ENCODE results near the gene ABTB2.

The ABTB2 gene

DNA sequence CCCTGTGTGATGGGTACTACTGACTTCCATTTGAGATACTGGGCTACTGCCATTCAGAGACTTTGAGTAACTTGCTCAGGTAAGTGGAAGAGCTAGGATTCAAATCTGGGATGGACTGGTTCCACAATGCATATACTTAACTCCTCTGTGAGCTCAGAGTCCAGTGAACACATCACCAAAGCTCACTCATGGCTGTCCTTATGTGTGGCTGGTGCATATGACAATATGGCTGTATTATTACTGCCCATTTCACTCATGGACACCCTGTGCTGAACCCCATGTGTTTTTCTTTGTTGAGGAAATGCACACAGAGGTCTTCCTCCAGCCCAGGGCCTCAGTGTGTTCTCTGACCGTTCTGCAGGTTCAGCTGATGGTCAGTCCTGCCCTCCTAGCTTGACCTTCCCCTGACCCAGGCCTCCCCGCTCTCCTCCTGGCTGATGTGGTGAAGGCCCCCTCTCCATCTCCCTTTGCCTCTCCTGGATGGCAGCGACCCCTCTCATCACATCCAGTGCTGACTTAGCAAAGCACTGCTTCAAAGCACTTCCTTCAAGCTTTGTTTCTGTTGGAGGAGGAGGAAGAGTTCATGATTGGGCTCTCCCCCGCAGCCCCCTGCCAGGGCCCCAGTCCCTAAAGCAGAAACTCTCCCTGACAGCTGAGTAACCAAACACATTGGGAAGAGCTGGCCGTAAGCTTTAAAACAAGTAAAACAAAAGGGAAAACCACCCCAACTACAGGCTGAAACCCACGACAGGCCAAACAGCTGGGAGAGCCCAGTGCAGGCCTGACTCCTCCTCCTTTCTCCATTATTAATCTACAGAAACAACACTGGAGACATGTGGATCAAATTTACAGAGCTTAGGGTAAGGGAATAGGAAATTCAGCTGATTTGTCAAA lies 151.2 kb downstream of the ABTB2 start:
- no peak for DNase-seq

DNA sequence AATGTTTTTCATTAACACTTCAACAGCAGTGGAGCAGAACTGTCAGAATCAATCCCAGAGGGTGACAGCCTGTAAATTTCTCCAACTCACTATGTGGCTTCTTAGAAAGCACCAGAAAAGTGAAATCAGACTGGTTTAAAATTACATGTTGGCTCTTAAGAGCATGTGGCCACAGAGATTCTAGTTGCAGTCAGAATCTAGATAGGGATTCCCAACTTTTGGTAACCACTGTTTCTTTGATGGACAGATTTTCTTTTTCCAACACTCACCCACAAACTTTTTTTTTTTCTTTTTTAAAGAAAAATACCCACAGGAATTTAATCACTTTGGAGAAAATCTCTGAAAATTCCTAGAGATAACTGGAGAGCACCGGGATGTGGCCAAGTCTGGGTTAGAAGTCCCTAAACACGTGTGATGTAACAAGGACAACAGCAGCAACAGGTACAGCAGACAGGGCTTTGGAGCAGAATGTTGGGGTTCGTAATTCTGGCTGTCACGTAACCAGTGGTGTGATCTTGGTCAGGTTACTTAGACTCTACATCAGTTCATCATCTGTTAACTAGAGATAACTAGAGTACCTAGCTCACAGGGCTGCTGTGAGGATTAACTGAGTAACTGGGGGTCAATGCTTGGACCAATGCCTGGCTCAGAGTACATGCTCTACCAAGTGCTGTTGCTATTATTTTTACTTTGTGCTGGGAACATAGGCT lies 152.3 kb downstream of the ABTB2 start:
- DNase-seq = no peak

DNA sequence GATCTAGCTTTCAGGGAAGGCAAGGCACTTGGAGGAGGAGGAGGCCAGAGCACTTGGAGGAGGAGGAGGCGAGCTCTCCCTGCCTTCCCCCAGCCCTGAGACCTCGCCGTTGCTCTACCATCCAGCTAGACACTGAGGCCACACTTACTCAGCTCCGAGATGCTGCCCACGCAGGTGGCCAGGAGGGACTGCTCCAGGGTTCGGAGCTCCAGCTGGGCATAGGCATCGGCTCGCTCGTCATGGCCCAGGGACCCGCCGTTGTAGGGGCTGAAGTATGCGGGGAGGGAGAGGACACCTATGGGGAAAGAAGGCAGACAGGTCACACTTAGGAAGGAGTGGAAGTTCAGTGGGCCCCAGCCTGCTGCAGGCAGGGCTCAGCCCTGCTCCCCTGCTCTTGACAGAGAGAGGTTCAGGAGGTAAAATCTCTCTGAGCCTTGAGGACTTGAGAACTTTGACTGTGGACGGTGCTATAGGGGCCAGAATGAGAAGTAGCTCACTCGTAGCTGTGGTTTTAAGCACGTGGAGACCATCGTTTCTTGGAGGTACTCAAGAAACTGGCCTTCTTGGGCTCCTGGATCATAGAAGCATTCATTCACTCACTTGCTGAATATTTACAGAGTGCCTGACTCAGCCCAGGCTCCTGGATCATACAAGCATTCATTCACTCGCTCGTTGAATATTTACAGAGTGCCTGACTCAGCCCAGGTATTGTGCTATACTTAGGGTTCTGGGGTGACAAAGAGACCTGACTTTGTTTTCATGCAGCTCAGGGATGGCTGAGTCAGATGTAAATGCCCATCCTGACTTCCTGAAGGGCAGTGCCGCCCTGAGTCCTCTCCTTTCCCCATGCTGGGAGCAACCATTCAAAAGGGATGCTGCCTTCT lies 153.2 kb downstream of the ABTB2 start:
- DNase-seq = no peak

DNA sequence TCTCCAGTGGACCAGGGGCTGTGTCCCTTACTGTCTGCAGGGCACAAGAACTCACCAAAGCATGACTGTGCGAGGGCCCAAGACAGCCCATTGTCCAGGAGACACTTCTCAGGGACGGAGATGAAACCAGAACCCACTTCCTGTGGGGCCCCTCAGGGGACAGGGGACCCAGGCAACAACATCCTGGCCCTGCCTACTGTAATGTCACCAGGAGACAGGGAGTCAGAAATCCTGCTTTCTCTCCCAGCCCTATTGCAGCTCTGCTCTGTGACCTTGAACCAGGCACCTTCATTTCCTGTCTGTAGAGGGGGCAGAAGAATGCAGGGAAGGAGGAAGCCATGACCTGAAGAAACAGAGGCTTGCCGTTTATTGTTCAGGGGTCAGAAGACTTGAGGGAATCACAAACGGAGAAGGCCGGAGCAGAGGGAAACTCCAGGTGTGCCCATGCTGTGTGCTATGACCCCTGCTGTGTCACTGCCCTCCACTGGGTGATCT lies 154.4 kb downstream of the ABTB2 start:
- no peak for DNase-seq

DNA sequence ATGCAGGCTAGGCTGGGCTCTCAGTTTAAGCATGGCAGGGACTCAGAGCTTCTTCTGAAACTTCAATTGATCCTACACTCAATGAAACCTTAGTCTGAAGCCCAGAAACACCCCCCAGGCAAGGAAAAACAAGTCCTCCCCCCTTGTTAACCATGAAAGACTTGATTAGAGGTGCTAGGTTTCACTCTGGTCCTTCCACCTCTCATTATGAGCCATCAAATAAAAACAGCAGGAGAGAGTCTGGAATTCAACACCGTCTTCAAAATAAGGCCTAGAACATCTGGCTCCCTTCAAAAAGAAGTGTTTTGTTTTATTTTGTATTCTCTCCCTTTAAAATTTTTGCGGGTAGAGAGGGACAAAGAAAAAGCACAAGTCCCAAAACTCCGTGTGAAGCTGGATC lies 156.7 kb downstream of the ABTB2 start:
- no peak for DNase-seq

DNA sequence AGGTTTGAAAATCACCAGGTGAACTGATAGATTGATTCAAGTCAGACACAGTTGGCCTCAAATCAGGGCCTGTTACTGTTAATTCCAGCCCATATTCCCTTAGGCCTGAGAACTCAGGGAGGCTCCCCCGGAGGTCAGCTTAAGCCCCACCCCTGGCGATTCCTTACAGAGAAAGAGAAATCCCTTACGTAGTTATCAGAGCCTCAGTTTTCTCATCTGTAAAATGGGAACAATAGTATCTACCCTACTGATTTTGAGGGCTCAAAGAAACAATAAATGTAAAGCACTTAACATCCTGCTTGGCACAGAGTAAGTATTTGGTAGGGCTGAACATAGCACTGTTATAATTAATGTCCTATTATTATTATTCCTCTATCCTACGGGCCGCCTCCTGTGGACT lies 158.3 kb downstream of the ABTB2 start:
- DNase-seq = no peak

DNA sequence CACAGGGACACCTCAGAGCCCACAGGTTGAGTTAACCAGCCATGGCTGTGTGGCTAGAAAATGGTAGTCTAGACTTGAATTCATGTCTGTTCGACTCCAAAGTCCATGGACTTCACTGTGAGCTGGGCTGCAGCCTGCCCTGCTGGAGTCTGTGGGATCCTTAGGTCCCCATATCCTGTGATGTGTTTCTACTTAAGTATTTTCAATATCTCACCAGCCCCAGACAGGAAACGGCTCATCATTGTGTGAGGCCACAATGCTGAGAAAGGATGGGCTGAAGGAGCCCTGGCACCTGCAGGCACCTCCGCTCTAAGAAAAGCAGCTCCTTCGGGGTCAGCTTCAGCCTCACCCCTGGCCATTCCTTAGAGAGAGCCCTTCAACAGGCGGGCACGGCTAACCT lies 159.3 kb downstream of the ABTB2 start:
- DNase-seq = no peak

DNA sequence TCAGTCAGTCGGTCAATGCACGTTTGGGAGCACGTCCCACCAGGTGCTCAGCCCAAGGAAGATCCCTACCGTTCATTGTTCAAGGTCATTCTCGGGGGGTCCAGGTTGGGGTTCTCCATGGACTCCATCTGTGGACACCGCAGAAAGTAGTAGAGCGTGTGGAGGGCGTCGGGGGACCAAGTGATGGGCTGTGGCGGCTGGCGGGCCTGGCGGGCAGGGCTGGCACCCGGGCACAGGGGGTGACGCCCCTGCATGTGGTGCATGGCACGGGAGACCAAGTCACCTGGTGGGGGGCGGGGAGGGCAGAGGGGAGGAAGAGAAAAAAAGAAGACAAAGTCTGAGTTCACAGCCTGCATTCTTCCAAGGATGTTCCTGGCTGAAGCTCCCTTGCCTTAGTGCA lies 160.6 kb downstream of the ABTB2 start:
- DNase-seq = no peak

DNA sequence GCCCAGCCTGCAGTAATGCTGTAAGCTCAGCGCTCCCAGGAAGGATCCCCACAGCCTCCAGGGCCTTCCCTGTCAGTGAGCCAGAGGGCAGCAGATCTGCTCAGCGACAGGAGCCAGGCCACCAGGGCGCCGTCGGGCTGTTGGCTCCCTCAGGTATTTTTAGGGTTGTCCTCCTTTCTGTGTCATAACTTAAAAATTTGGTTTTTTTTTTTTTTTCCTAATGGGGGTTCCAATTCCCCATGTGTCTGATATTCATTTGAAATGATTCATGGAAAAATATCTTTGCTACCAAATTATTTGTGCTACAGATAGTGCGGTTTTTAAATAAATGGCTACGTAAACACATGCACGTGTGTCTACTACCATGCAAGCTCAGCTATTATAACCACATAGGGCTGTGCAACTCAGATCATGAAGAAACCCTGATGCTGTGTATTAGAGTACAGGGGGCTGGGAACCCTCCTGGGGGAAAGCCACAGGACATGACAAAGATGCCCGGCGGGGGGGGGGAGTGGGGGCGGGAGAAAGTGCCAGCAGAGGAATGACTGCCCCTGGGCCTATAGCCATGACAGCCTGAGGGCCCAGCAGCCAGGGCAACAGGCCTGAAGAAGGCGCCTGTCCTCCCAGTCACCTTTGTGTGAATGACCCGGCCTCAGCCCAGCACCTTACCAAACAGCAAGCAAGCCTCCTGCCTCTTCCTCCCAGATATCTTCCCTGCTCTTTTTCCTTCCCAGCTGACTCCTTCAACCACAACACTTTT lies 163.1 kb downstream of the ABTB2 start:
- no peak for DNase-seq

DNA sequence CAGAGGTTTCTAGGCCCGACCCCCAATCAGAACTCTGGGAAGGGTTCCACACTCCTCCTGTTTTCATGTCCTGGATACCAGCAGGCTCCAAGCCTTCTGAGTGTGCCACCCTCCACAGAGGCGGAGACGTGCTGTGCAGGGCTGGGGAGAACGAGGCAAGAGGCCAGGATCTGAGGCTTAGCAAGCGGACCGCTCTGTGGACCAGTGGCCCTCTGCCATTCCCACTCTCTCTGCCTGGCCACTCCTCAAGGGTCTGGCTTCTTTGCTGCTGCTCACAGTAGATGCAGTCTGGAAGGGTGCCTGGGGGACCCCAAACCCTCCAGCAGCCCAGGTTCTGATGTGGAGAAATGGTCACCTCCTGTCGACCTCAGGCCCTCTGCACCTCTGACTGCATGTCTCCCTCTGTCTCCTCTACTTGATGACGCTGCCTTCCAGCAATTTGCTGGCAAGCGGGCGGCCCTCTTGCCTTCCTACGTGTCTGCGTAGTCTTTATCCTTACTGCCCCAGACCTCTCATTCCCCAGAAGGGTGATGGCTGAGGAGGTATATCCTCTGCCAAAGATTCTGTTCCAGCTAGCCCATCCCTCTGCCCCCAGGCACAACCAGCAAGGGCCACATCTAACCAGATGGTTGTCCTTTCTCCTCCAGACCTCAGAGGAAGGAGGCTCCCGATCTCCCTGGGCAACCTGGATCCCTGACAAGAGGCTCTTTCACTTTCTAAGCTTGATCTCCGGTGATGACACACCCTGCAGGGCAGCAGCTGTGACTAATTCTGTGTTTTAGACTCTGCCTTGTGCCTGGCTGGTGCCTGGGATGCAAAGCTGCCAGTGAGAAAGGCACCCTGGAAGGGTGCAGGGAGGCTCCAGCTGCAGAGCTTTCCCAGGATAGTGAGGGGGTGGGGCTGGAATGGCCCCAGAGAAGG lies 165.1 kb downstream of the ABTB2 start:
- DNase-seq = peak; percentile 67

DNA sequence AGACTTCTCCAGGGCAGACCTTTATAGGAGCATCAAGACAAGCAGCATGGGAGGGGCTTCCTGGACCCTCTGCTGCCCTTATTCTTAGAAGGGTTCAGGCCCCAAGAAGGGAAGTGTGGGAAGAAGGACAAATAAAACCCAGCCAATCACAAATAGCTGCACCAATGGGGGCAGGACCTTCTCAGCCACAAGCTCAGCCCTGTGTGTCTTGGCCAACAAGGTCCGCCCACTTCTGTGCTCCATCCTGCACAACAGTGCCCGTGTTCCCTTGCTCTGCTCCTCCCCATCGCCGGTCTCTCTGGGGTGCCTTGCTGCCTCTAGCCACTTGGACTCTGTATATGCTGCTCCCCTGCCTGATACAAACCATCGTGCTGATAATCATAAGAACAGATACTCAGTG lies 166.2 kb downstream of the ABTB2 start:
- DNase-seq = no peak

DNA sequence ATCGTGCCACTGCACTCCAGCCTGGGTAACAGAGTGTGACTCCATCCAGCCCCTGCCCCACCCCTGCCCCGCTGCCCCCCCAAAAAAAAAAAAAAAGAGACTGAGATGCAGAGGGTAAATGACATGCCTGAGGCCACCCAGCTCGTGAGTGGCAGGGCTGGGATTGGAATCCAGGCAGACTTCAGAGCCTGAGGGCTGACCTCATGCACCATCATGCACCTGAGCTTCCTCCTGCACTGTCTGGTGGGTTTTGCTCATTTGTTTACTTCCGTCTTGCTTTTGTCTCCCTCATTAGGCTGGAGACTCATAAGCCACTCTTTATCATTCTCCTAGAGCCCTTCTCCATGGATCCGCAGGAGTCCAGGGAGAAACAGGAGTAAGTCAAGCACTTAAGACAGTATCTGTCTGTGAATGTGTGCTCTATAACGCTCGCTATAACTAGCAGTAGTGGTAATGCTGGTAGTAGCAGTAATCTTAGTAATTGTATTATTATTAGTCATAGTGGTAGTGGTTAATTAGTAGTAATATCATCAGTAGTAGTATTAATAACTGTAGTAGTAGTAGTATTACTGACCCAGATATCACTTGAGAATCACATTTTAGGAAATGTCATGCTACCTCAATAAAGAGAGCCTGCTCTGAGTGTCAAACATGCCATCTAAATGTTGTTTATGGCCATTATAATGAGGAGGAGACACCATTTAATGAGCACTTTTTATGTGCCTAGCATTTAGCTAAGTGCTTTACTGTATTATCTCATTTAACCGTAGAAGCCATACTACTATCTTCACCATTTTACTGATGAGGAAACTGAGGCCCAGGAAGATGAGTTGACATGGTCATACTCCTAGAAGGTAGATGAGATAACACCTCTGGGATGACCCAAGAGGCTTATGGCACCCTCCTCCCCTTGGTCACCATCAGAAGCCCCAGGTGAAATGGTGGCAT lies 167.3 kb downstream of the ABTB2 start:
- DNase-seq = no peak

DNA sequence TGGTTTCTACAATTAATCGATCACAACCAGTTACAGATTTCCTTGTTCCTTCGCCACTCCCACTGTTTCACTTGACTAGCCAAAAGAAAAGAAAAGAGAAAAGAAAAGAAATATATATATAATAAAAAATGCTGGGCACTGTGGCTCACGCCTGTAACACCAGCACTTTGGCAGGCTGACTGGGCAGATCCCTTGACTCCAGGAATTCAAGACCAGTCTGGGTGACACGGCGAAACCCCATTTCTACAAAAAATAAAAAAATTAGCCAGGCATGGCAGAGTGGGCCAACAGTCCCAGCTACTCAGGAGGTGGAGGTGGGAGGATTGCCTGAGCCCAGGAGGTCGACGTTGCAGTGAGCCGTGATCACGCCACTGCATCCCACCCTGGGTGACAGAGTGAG lies 168.6 kb downstream of the ABTB2 start:
- DNase-seq = no peak

DNA sequence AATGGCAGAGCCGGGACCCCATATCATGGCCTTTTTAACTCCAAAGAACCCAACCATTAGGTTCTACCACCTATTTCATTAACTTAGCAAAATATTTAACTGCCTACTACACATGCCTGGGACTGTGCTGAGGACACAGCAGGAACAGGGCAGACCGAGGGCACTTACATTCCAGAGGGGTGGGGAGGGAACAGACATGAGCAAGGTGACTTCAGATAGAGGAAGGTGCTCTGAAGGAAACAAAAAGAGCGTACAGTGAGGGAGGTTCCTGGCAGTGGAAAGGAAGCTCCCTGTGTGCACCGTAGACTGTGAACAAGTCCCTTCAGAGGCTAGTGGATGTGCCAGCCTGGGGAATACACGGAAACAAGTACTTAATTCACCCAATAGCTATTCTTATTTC lies 169.6 kb downstream of the ABTB2 start:
- no peak for DNase-seq

DNA sequence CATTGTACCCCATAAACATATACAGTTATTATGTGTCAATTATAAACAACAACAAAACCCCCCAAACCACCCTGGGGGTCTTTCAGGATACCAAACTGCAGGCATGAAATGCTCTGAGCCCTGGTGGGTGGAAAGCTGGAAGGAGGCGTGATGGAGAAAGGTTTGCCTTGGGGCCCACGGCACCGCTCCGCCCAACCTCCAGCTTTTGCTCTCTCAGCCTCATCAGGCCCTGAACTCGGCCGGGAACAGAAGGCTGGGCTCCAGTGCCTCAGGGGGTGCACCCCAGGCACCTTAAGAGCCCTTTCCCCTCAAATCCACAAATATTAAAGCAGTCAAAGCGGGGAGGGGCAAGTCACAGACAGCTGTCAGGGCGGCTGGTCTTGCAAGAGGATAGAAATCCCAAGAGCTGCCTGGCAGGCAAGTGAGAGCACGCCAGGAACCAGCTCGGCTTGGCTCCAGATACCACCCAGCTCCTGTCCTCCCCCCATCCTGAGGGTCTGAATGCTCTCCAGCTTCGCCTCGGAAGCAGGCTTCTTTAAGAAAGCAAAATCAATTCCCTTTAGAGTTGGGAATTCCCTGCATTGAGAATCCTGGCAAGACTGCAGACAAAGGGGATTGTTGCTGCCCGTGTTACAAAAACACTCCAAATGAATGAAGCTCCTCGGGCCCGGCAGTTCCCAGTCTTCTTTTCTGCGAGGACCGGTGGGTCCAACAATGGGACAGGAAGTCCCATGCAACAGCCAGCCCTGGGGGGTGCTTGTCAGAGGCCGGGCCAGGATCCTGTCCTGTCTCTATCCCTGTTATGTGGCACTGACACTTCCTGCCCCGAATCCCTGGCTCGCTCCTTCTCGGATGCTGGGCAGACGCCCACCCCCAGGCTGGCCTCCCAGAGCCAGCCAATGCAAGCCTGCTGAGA lies 171.6 kb downstream of the ABTB2 start:
- peak; percentile 53 for DNase-seq

DNA sequence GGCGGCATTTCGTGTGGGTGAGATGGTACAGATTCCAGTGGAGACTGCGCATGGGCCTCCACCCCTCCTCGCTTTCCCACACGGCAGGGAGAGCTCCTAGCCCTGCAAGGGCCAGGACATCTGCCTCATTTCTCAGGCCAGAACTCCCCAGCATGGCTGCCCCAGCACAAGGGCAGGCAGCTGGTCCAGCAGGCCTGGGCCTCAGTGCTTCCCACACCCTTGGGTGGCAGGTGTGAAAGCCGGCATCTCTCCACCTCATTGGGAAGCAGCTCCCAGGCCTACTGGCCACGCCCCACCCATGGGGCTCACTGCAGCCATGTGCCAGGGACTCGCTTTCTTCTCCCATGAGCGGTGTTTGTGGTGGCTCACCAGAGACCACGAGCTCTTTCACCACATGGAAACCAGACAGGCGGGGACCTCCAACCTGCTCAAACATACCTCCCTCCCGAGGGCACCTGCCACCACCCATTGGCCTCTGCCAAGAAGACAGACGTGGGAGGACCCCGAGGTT lies 173.2 kb downstream of the ABTB2 start:
- no peak for DNase-seq

DNA sequence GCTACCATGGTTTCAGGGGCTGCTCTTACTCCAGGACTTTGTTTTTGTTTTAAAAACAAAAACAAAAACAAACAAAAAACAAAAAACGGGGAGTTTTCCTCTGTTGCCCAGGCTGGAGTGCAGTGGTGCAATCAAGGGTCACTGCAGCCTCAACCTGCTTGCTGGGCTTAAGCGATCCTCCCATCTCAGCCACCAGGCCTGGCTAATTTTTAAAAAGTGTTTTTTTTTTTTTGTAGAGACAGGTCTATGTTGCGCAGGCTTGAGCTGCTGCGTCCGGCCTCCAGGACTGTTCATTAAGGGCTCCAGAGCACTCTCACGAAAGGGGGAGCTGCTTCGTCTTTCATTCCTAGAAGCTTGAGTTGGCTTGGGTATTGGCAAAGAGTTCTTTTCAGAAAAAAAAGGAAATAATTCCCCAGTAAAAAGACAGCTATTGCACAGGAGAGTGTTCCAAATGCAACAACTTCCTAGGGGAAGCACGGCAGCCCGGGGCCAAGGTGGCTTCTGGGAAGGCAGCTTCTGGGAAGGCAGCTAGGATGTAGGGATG lies 173.9 kb downstream of the ABTB2 start:
- DNase-seq = no peak

DNA sequence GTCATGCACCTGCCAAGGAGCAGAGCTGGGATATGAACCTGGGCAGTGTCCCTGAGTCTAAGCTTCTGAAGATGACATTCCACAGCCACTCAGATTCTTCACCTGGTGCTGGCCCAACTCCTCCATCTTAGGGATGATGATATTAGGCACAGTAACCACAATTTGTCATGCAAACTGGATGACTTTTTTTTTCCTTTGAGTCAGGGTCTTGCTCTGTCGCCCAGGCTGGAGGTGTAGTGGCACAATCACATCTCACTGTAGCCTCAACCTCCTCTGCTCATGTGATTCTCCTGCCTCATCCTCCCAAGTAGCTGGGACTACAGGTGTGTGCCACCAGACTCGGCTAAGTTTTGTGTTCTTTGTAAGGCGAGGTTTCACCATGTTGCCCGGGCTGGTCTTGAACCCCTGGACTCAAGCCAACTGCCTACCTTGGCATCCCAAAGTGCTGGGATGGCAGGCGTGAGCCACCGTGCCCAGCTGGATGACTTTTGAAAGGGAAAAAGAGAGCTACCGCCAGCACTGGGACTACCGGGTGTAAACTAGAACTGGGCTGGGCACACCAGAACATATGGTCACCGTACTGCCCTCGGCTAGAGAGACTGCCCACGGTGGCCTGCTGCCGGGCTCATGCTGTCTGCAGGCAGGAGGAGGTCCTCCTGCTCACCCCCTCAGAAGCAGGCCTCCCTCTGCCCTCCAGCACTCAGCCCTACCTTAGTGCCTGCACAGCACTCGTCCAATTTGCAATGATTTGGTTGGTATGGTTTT lies 174.7 kb downstream of the ABTB2 start:
- no peak for DNase-seq

Data from NCI-H1694 treated with DMSO at 0.1 percent for 48 hours (cell line).